DND-41 (cell line): ENCODE measurements around the gene TIMM22.

ENCODE experiments used
- CTCF ChIP-seq: IDR thresholded peaks from 2 replicates; pipeline ENCODE4 v1.5.1; 2012; ENCODE audit warnings: borderline replicate concordance, low read length, moderate library complexity, mild to moderate bottlenecking; ENCODE audit not compliant: poor library complexity, severe bottlenecking; ENCODE audit errors: extremely low read depth
- EZH2 ChIP-seq: IDR thresholded peaks from 3 replicates; pipeline ENCODE4 v1.6.1; 2012; ENCODE audit warnings: borderline replicate concordance, low read depth, mild to moderate bottlenecking, moderate library complexity, low read length, inconsistent platforms; ENCODE audit not compliant: severe bottlenecking

GRCh38 chr17:1024076-1024475 is 27.1 kb downstream of the TIMM22 start:
- TF ChIP-seq CTCF (no peak), EZH2 (no peak)
